Endodermal cell (in vitro differentiated cells): ENCODE results near the gene MAPK1IP1L. TPM values are rescaled to one million over a fixed set of nuclear protein-coding genes. Genes with fewer than 3 reads are reported as not detected.
A peak's percentile ranks its signal among the peaks of the same experiment; 100 is the strongest.

Experiments
- DNase-seq: peaks from one replicate; pipeline ENCODE4 v3.0.0-alpha.2; 2017
- H3K27ac ChIP-seq: 2 replicates; pipeline ENCODE4 v1.5.1; 2013; ENCODE audit warnings: mild to moderate bottlenecking, low read depth, low read length, moderate library complexity
- H3K27me3 ChIP-seq: 2 replicates; pipeline ENCODE4 v1.6.1; 2013; ENCODE audit warnings: mild to moderate bottlenecking, low read length, moderate library complexity; ENCODE audit not compliant: insufficient read depth, control insufficient read depth, poor library complexity, severe bottlenecking
- H3K36me3 ChIP-seq: 2 replicates; pipeline ENCODE4 v1.7.0; 2013; ENCODE audit warnings: mild to moderate bottlenecking, low read length, moderate library complexity; ENCODE audit not compliant: control insufficient read depth, insufficient read depth
- H3K4me1 ChIP-seq: one replicate; pipeline ENCODE4 v1.7.0; 2013; ENCODE audit warnings: low read length; ENCODE audit not compliant: control insufficient read depth, insufficient read depth
- H3K4me3 ChIP-seq: 2 replicates; pipeline ENCODE4 v1.5.1; 2013; ENCODE audit warnings: mild to moderate bottlenecking, low read length, moderate library complexity
- H3K9ac ChIP-seq: 2 replicates; pipeline ENCODE4 v1.6.1; 2013; ENCODE audit warnings: mild to moderate bottlenecking, low read length, moderate library complexity; ENCODE audit not compliant: poor library complexity, severe bottlenecking; ENCODE audit errors: extremely low read depth
- H3K9me3 ChIP-seq: 2 replicates; pipeline ENCODE4 v1.6.1; 2013; ENCODE audit warnings: mild to moderate bottlenecking, low read length, moderate library complexity; ENCODE audit not compliant: control insufficient read depth
- H3K27ac Mint-ChIP-seq: 2 replicates; pipeline ENCODE4 v1.8.0; 2020; ENCODE audit warnings: mixed read lengths
- H3K27me3 Mint-ChIP-seq: 2 replicates; pipeline ENCODE4 v1.8.0; 2021; ENCODE audit warnings: mild to moderate bottlenecking, mixed read lengths; ENCODE audit not compliant: insufficient read depth
- H3K36me3 Mint-ChIP-seq: 2 replicates; pipeline ENCODE4 v1.8.0; 2020; ENCODE audit warnings: low read depth, mixed read lengths
- H3K4me1 Mint-ChIP-seq: 2 replicates; pipeline ENCODE4 v1.8.0; 2020; ENCODE audit warnings: mixed read lengths
- H3K4me3 Mint-ChIP-seq: 2 replicates; pipeline ENCODE4 v1.8.0; 2020; ENCODE audit warnings: mild to moderate bottlenecking, moderate library complexity, mixed read lengths
- H3K9me3 Mint-ChIP-seq: 2 replicates; pipeline ENCODE4 v1.8.0; 2020; ENCODE audit warnings: mild to moderate bottlenecking, mixed read lengths
- CTCF ChIP-seq: fragments of 200-600 bp; sonication (generic); conservative IDR thresholded peaks from 2 replicates; pipeline ENCODE4 v1.5.0; 2021; ENCODE audit warnings: antibody characterized with exemption, mild to moderate bottlenecking
- WGBS, 2 experiments: methylation state at CpG; one replicate each; pipeline versions ENCODE4 v1.1.5 to v1.1.7; 2013; ENCODE audit warnings: missing lambda C conversion rate in 2 of 2, mixed read lengths in 1 of 2; ENCODE audit not compliant: insufficient coverage in 1 of 2, insufficient read length in 1 of 2; 5-methylcytosine and 5-hydroxymethylcytosine counted together
- total RNA-seq, 2 donors: library from RNA; stranded (reverse); fragmentation: NEBNext Ultra II Directional in 1 of 2; extraction: Animal tissue kit (Norgen Biotek cat#: 25700) in 1 of 2; gene quantifications; 2 replicates in 1 of 2; 3 replicates in 1 of 2; pipeline ENCODE4 v1.2.1, GENCODE V29; 2021

Gene MAPK1IP1L
- total RNA-seq, 2 donors from 2014 or later = 122 to 153 TPM

DNA sequence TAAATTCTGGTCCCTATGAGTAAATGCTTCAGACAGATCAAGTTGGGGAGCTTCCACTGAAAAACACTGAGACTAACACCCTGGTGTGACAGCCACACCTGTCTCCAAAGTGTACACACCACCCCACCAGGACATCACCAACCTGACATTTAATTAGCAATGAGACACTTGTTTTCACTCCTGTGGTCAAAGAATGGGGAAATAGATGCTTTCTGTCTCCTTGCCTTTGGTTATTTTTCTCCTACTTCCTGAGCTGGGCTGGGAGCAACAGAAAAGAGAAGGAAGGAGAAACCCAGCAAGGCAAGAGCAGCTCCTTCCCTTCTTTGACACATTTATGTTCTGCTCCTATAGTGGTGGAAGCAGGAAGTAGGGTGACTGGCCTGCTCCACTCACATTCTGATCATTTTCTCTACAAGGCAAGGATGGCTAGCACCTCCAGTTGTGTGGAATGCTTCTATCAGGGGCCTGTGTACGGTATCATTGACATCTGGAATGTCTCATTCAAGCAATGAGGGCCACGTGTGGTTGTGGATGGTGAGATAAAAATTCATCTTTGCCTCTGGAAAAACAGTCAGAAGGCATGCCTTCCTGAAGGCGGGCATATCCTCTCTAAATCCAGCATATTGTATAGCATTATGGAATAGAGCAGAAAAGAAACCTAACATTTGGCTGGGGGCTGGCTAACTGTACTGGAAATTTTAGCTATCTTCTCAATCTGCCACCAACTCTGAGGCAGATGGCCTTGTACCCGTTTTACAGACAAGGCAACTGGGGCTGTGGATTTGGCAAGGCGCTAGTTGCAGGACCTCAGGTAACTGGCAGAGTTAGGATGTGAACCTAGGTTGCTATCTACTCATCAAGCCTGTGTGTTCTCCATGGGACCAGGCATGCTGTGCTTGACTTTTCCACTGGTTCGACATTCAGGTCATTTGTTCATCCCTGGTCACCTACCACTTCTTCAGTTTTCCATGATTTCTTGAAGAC, 52.8 kb downstream of the MAPK1IP1L start:
- no peaks in the 10 kb centered on the region for H3K27me3 Mint-ChIP-seq
- H3K9ac ChIP-seq = no peak overlapping the region
- peak overlapping the region; percentile 74 for H3K27ac Mint-ChIP-seq
- peaks cover 29% of the 10 kb centered on the region for H3K4me1 Mint-ChIP-seq
- H3K9me3 ChIP-seq = peaks cover 10% of the 10 kb centered on the region
- peaks cover 10% of the 10 kb centered on the region for H3K4me1 ChIP-seq
- peaks cover 11% of the 10 kb centered on the region for H3K9me3 Mint-ChIP-seq
- H3K4me3 ChIP-seq = no peak overlapping the region
- 92 to 96% methylated on average over 5 to 6 of the region's 6 CpGs for WGBS, 2 experiments
- no peak for TF ChIP-seq CTCF
- no peak overlapping the region for H3K27ac ChIP-seq
- H3K4me3 Mint-ChIP-seq = no peak overlapping the region
- DNase-seq = no peak
- H3K36me3 ChIP-seq = no peaks in the 10 kb centered on the region
- no peaks in the 10 kb centered on the region for H3K36me3 Mint-ChIP-seq
- H3K27me3 ChIP-seq = no peaks in the 10 kb centered on the region

DNA sequence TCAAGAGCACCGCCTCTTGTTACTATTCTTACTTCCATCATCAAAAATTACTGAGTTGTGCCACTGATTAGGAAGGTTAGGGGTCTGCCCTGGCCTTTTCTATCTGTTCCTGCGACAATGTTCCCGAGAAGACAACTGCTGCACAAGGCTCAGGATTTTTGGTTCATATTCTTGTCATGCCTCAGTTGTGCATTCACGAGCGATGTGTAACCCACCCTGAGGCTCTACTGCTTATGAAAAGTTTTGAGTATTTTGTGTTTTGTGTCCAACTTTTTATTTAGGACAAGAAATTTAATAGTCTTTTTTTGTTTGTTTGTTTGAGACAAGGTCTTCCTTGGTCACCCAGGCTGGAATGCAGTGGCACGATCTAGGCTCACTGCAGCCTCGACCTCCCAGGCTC, 54.5 kb downstream of the MAPK1IP1L start:
- peaks cover 10% of the 10 kb centered on the region for H3K9me3 ChIP-seq
- H3K27ac ChIP-seq = no peak overlapping the region
- H3K36me3 ChIP-seq = no peaks in the 10 kb centered on the region
- DNase-seq = no peak
- H3K27me3 ChIP-seq = no peaks in the 10 kb centered on the region
- H3K9me3 Mint-ChIP-seq = peaks cover 11% of the 10 kb centered on the region
- peaks cover 10% of the 10 kb centered on the region for H3K4me1 ChIP-seq
- no peaks in the 10 kb centered on the region for H3K36me3 Mint-ChIP-seq
- peaks cover 29% of the 10 kb centered on the region for H3K4me1 Mint-ChIP-seq
- TF ChIP-seq CTCF = no peak
- H3K9ac ChIP-seq = no peak overlapping the region
- no peak overlapping the region for H3K27ac Mint-ChIP-seq
- H3K27me3 Mint-ChIP-seq = no peaks in the 10 kb centered on the region
- H3K4me3 Mint-ChIP-seq = no peak overlapping the region
- H3K4me3 ChIP-seq = no peak overlapping the region
- WGBS, 2 experiments = 91 to 93% methylated on average over 5 to 7 of the region's 7 CpGs

- no peaks in the 10 kb centered on the region for H3K36me3 ChIP-seq
- Mint-ChIP-seq H3K27me3 (no peaks in the 10 kb centered on the region), H3K27ac (peak overlapping the region; percentile 78), H3K9me3 (peaks cover 11% of the 10 kb centered on the region), H3K36me3 (no peaks in the 10 kb centered on the region), H3K4me1 (peaks cover 19% of the 10 kb centered on the region), H3K4me3 (no peak overlapping the region)
- H3K4me3 ChIP-seq = no peak overlapping the region
- H3K27ac ChIP-seq = no peak overlapping the region
- TF ChIP-seq CTCF = no peak
- peaks cover 2% of the 10 kb centered on the region for H3K4me1 ChIP-seq
- peaks cover 10% of the 10 kb centered on the region for H3K9me3 ChIP-seq
- no peak overlapping the region for H3K9ac ChIP-seq
- DNase-seq = peak; percentile 76
- WGBS, 2 experiments = 69 to 70% methylated on average over 9 to 19 of the region's 19 CpGs
- no peaks in the 10 kb centered on the region for H3K27me3 ChIP-seq
Observed at GRCh38 chr14:55107766-55108554, 56.5 kb downstream of the MAPK1IP1L start.
